GM20431 (cell line): ENCODE data around the gene MOV10.

ENCODE experiments used
- in situ Hi-C: fragments of 300-500 bp; cut with MseI, MboI; formaldehyde crosslinking; loops from one replicate; pipeline ENCODE4 v1.15.0; 2020; ENCODE audit warnings: low sequenced_read_pairs; ENCODE audit not compliant: unreplicated experiment

The MOV10 gene

DNA sequence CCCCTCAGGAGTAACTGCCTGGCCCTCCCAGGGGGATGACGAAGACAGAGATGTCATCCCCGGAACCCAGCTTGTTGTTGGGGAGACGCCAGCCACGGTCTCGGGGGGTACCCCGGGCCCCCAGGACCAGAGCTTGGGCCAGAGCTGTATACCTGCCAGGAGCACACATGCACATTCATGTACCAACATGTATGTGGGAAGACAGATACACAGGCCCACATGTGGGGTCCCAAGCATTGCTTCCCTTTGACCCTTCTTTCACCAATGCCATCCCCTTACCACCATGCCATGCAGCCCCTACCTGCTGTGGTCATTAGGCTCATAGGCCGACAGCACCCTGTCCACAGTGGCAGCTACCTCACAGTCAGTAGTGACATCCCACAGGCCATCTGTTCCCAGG is 35.7 kb downstream of the MOV10 start:
- in situ Hi-C loops = loop anchor here (25.0 kb wide), 3 partner anchors 198 to 327 kb away; partner anchors contain the start of genes CTTNBP2NL and WNT2B

DNA sequence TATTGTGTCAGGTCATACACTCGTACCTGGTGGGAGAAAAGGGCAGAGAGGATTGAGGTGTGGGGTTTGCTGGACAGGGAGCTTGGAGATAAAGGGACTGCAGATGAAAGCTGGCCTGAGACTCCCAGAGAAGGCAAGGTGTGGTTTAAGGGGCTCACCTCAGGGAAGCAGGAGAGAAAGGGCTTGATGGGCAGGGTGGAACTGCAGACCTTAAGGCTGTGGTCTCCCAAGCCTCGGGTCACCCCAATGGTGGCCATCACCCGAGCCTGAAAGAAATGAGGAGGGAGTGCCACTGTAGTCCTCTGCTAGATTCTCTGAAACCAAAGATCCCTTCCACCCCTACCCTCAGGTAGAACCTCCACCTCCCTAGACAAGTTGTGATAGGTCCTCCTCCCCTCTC is 36.1 kb downstream of the MOV10 start:
- in situ Hi-C loops = loop anchor here (25.0 kb wide), 3 partner anchors 198 to 327 kb away; partner anchors contain the start of genes CTTNBP2NL and WNT2B

DNA sequence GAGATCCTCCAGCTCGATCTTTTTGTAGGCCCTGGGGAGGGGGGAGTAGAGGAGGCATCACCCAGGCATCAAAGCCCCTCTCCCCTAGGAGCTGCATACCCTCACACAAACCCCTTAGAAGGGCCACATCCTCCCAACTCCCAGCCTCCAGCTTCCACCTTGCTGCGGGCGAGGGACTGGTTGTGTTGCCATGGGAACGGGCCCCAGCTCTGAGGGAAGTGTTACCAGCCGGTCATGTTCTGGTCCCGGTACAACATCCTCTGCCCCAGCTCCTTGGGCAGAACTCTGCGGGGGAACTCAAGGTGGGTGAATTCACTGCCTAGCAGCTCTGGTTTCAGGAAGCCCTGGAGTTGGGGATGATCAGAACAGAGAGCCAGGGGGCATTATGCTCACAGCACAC is 36.6 kb downstream of the MOV10 start:
- in situ Hi-C loops = loop anchor here (25.0 kb wide), 3 partner anchors 199 to 326 kb away; partner anchors contain the start of genes CTTNBP2NL and WNT2B

DNA sequence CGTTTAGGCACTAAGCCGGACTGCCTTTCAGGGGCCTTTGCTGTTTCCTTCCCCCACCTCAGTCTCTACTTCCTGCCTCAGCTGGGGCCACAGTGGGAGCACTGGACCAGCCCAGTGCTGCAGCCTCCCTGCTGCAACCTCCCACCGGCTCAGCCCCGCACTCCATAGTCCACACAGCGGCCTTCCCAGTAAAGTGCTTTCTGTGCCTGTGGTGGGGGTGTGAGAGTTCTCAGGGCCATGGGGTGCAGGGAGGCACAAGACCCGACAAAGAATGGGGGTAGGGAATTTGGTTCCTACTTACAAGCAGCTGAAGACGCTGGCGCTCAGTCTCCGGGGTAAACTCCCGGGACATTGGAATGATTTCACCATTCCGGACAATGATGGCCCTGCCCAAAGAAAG is 37.2 kb downstream of the MOV10 start:
- in situ Hi-C loops = loop anchor here (25.0 kb wide), 3 partner anchors 199 to 326 kb away; partner anchors contain the start of genes CTTNBP2NL and WNT2B

DNA sequence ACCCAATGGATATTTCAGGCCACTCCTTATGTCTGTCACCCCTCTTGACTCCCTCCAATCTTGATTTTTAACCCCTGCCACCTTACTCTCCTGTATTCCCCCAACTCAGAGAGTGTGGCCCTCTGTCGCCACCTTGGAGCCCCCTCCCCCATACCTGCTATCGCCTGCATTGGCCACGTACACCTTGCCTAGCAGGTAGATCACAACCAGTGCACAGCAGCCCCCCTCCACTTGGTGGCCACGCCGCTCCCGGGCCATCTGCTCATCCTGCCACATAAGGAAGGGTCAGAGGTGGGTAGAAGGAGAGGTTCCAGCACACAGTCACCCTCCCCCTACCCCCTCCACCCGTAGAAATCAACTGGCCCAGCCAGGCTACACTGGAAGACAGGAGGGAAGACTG is 37.7 kb downstream of the MOV10 start:
- in situ Hi-C loops = loop anchor here (25.0 kb wide), 3 partner anchors 200 to 325 kb away; partner anchors contain the start of genes CTTNBP2NL and WNT2B

DNA sequence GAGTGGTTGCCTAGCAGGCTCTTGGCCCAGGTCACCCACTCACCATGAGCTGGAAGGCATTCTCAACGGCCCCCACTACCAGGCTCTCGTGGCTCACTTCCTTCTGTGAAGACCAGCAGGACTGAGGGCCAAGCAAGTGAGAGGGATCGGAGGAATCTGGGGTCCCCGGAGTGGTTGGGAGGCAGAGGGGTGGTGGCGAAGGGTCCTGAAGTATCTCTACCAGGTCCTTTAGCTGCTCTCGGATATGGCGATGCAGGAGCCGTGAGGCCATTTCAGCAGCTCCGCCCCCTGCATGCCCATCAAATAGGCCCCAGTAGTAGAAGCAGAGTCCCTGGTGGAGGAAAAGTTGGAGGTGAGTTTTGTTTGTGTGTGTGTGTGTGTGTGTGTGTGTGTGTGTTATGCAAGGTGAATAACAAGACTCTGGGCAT is 38.3 kb downstream of the MOV10 start:
- in situ Hi-C loops = loop anchor here (25.0 kb wide), 3 partner anchors 200 to 325 kb away; partner anchors contain the start of genes CTTNBP2NL and WNT2B

DNA sequence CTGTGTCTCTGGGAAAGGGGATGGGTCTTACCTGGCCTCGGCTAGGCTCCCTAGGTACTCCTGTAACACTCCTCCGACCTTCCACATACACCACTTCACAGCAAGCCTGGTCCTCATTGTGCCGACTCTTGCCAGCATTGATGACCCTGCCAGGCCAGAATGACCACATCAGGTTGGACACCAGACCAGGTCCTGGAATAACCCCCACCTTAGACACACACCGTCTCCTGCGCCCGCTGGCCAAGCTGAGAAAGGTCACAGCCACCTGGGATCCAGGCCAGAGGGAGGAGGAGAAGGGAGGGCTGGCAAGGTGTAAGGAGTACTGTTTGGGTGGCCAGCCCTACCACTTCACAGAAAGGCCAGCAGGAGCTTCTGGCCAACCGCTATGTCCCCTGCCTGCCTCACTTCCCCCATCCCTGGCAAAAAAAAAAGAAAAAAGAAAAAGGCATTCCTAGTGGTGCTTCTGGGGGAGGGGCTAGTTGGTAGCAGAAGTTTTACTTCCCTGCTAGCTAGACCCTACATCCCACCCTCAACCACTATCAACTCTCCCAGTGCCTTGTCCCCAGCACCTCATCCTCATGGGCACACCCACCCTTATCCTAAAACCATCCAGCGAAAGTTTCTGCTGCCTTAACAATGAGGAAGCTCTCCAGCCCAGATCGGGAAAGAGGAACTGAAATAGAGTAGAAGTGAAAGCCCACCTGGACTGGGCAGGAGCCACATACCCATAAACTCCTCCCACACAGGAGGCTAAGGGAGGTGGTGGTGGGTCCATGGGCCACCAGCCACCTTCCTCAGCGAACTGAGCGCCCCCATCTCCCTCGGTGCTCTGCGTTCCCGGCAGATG is 39.2 kb downstream of the MOV10 start:
- in situ Hi-C loops = loop anchor here (25.0 kb wide), 3 partner anchors 201 to 326 kb away; partner anchors contain the start of genes CTTNBP2NL and WNT2B

DNA sequence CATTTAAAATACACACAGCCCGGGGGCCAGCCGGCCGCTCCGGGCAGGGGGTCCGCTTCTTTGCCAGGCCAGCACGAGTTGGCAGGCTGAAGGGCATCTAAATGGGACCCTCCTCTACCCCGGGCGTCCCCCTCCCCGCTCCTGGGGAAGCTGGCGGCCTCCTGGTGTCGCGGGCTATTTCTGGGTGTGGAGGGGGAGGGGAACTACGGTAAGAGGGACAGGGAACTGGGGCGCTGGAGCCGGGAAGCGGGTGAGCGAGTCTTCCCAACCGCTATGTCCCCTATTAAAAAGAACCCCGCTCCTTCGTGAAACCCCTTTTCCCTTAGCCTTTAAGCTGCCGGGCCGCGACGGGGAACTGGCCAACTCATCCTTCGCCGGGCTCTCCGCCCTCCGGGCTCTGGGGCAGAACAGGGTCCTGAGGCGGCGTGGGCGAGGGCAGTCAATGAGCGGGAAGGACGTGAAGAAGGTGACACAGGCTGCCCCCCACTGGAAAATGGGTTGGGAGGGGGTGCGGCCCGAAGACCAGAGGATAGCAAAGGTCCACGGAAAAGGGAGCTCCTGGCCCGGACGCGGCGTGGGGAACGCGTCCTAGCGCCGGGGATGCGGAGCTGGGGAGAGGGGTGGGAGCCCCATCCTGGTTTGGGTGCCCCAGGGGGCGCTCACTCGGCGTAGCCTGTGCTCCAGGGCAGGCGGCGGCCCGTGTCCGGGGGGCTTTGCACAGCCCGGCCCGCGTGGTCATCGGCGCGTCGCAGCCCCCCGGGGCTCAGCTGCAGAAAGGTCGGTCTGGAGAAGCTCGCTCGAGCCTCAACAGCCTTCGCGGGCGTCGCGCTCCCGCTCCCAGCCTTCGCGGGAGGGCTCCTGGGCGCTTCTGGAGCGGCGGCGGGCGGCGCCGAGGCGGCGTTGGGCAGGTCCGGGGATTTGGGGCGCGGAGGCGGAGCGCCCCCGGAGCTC is 40.1 kb downstream of the MOV10 start:
- in situ Hi-C loops = loop anchor here (25.0 kb wide), 3 partner anchors 202 to 327 kb away; partner anchors contain the start of genes CTTNBP2NL and WNT2B

DNA sequence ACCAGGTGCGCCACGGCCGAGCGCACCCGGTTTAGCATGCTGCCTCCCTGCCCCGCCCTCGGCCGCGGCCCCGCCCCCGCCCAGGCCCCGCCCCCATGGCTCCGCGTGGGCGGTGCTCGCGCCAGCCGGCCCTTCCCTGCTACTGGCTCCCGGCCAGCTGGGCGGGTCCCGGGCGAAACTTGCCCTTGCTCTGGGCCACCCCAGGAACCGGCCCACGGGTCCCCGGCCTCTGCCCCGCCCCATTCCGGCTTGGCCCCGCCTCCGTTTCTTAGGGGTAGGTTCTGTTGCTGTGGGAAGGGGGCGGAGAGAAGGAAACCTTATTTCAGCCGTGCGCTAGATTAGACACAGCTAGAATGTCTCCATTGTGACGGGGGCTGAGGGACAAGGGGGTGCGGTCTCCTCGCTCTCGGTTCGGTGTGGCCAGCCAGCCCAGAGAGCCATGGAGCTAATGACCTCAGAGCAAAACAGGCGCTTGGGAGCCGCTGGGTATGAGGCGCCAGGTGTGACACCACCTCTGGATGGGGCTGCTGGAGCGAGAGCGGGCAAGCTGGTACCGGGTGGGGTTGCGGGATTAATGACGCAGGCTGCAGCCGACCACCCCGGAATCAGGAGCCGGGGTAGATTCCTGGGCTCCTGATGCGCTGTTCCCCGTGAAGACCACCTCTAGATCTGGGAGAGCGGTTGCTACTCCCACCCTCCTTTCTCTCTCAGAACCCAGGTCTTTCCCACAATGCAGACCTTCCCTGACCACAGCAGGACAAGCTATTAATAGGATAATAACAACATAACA is 41.0 kb downstream of the MOV10 start, which contains the start of gene PPM1J:
PPM1J (minus strand) TSS at position 69 of the 790 bp plus-strand sequence; CDS start at position 38, 31 bp downstream.
- in situ Hi-C loops = loop anchor here (25.0 kb wide), 3 partner anchors 203 to 328 kb away; partner anchors contain the start of genes CTTNBP2NL and WNT2B

DNA sequence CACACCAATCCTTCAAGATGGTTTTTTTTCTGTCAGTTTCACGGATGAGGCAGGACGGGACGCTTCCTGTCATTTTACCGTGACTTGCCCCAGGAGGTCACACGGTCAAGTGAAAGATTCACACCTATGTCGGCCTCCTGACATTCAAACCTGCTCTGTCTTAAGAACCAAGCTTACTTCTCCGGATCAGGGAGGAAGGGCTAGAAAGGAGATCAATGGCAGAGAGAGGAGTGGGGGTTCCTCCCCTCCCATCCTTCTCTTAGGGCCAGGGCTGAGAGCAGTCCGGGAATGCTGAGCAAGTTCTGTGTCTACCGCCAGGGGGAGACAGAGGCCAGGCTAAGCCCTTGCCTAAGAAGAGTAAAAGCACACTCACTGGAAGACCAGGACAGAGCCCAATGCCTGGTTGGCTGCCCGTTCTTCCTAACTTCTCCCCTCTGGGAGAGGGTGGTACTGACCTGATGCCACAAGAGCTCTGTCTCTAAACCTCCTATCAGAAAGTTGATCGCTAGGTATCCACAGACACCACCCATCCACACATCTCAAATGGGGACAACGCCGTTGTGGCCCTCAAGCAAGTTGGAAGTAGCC is 41.8 kb downstream of the MOV10 start:
- in situ Hi-C loops = loop anchor here (25.0 kb wide), 3 partner anchors 204 to 329 kb away; partner anchors contain the start of genes CTTNBP2NL and WNT2B

DNA sequence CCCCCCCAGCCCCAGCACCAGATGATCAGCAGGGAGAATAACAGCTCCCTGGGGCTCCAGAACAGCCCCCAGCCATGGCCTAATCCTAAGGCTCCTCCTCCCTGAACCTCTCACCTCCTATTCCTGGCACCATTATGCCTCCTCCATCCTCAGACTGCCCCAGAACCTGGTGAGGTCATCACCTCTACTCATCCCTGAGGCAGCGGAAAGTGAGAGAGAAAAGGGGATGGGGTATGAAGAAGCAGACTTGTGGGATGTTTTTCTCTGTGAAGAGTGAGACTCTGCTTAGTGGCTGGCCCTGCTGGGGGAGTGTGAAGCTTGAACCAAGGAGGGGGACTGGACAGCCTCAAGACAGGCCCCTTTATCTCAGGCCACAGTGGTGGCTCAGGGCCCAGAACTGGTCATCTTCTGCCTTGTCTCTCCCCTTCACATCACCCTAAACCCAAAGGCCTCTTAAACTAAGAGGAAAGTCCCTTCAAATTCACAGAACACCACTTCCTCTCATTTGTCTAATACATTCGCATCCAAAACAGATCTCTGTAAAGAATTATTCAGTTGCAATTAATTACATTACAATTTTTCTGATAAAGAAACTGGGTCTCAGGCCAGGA is 42.9 kb downstream of the MOV10 start:
- in situ Hi-C loops = loop anchor here (25.0 kb wide), 3 partner anchors 205 to 330 kb away; partner anchors contain the start of genes CTTNBP2NL and WNT2B

DNA sequence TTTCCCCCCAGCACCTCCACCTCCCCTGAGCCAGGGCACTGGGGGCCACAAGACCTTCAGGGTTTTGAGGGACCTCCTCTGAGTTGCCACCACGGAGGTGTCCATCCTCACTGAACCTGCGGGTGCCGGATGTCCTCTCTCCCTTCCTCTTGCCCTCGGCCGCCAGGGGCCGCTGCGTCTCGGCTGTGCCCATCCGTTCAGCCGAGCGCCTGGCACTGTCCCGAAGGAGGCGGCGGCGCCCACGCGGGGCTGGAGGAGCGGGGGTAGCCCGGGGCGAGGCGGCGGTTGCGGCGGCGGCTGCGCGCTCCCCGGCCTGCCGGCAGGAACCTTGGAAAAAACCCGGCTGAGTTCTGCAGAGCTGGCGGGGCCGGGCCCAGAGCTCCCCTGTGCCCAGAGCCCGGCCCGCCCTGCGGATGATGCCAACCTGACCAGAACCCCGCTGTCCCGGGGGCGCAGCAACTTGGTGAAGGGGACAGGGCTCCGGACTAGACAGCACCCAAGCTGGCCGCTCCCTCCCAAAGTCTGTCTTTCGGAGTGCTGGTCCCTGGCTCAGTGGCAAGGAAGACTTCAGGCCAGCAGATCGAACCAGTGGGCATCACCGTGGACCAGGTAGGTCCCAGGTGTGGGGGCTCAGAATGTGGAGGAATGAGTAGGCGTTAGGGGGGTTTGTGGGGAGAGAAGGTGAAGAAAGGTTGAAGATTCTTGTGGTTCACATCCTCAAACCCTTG is 44.4 kb downstream of the MOV10 start:
- in situ Hi-C loops = loop anchor here (25.0 kb wide), 3 partner anchors 207 to 332 kb away; partner anchors contain the start of genes CTTNBP2NL and WNT2B

DNA sequence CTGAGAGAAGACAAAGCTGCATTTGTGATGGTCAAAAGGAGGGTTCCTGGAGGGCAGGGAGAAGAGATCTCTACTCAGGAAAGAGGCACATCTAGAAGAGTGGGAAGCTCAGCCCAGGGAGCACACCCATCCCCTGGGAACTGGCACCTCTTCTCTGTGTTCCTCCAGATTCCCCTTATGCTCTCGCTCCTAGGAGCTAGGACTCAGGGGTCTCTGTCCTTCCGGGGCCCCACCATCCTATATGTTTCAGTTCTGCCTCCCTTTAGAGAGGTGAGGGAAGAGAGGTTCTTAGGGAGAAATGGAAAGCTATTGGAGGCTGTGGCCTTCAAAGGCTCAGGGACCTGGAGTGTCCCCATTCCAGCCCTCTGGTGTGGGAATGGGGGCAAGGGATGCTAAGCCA is 45.2 kb downstream of the MOV10 start:
- in situ Hi-C loops = loop anchor here (5.0 to 25.0 kb wide), 4 partner anchors 88 to 332 kb away; partner anchors contain the start of genes CTTNBP2NL and WNT2B

DNA sequence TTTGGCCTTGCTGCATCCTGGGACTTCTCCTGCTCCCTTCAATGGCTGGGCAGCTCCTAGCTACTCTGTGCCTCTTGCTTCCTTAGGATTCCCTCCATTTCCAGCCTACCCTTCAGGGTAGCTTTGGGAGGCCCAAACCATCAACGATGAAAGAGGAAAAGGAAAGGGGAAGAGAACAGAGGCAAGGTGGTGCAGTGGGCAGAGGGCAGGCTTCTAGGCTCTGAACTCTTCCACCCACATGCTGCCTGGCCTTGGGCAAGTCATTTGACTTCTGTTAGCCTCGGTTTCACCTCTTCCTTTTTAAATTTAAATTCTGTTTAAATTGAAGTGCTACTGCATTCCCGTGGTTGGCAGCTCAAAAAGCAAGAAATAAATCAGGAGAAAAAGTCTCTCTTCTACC is 46.3 kb downstream of the MOV10 start:
- in situ Hi-C loops = loop anchor here (5.0 to 25.0 kb wide), 4 partner anchors 87 to 333 kb away; partner anchors contain the start of genes CTTNBP2NL and WNT2B

DNA sequence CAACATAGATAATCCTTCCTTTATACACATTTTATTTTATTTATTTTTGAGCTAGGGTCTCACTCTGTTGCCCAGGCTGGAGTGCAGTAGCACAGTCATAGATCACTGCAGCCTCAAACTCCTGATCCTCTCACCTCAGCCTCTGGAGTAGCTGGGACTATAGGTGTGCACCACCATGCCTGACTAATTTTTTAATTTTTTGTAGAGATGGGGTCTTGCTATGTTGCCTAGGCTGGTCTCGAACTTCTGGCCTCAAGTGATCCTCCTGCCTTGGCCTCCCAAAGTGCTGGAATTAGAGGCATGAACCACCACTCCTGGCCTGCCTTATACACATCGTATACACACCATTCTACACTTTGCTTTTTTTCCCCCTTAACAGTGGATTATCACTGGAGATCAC is 46.8 kb downstream of the MOV10 start:
- in situ Hi-C loops = loop anchor here (5.0 to 25.0 kb wide), 4 partner anchors 86 to 334 kb away; partner anchors contain the start of genes CTTNBP2NL and WNT2B

DNA sequence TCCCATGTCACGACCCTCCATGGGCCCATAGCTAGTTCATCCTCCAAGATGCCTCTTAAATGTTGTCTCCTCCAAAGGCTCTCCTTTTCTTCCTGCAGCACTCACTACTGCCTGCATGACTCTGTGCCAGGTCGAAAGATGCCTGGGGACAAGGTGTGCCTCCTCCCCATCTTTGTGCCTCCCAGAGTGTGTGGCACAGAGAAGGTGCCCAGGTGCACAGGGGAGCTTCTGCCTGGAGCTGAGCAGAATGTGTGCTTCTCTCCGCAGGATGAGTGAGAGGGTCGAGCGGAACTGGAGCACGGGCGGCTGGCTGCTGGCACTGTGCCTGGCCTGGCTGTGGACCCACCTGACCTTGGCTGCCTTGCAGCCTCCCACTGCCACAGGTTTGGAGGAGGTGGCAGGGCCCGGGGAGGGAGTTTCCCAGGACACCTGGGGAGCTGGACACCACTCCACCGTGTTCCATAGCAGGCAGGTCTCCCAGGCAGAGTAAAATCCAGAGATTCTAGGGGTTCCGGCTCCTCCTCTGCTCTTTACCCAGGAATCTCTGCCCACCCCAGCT is 47.6 kb downstream of the MOV10 start:
- in situ Hi-C loops = loop anchor here (5.0 to 25.0 kb wide), 4 partner anchors 85 to 335 kb away; partner anchors contain the start of genes CTTNBP2NL and WNT2B
